Measurements from ENCODE around the gene PTPRM.

Gene PTPRM

GRCh38 chr18:7566567-7567473 is at the start of gene PTPRM:
Gene PTPRM (plus strand): TSS chr18:7567316. CDS start chr18:7567819, 503 bp downstream.
- no peak for DNase-seq

GRCh38 chr18:7517852-7518251 is 49.3 kb upstream of the PTPRM start:
- DNase-seq = no peak

DNA sequence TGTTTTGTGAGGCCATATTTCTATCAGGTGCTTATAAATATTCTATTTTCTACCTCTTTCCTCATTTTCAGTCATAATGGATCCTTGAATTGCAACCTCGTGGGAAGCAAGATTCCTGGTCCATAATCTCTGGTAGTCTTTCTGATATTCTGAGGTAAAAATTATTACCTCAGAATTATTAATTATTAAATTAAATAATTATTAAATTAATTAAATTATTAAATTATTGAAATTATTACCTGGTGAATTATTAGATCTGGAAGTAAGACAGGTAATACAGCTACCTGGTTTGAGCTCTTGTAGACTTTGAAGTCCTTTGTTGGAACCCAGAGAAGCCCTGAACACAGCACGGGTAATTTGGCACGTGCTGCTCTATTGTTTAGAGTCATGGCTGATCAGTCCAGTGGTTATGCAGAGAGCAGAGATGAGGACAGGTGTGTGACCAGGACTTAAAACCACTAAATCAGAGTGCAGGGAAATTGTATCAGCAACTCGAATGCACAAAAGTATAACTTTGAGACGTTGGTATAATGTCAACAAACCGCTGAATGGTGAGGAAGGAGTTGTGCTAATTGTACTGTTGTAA is 46.8 kb upstream of the PTPRM start:
- DNase-seq = no peak

- DNase-seq = no peak
Measured at GRCh38 chr18:7521226-7521856, 45.8 kb upstream of the PTPRM start.

GRCh38 chr18:7523772-7524171 is 43.3 kb upstream of the PTPRM start:
- DNase-seq = no peak

DNA sequence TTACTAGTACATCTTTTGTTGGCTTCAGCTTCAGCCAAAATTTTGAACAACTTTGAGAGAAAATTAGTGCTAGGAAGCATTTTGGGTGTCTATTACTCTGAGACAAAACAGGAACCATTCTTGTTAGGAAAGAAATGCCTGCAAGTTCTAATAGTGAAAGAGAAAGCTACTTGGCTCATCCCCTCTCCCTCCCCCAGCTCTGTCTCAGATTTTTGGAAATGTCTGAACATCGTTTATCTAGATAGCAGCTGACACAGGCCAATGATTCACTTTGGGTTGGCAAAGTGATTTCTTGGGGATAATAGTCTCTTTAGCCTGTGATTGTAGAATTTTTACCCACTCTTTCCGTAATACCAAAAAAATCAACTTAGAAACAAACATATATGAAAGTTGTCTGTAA is 42.3 kb upstream of the PTPRM start:
- no peak for DNase-seq

DNA sequence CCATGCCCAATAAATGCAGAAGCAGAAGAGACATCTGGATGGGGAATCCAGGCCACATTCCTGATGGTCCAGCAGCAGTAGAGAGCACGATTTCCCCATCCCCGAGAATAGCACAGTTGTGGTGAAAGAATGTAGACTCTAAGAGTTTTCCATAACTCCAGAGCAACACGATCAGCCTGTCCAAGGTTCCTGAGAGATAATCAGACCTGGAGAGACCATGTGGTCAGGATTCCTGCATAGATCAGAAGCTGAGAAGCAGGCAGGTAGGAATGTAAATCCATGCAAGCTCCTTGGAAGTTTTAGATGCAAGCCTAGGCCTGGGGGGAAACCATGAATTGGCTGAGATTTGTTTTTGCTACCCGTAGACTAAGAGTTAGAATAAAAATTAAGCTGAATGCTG is 34.2 kb upstream of the PTPRM start:
- DNase-seq = no peak

DNA sequence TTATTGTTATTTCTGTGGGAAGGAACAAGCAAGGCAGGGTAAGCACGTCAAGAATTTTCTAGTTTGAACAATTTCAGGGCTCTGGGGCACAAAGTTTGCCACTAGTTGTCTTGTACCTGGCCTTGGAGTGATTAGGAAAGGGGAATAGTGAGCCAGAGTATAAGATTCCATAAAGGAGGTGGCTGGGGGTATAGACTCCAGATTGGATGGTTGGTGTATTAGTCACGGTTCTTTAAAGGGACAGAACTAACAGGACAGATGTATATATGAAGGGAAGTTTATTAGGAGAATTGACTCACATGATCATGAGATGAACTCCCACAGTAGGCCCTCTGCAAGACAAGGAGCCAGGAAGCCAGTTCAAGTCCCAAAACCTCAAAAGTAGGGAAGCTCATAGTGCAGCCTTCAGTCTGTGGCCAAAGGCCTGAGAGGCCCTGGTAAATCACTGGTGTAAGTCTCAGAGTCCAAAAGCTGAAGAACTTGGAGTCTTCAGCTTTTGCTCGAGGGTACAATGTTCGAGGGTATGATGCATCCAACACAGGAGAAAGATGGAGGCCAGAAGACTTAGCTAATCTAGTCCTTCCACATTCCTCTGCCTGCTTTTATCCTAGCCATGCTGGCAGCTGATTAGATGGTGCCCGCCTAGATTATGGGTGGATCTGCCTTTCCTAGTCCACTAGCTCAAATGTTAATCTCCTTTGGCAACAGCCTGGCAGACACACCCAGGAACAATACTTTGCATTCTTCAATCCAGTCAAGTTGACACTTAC is 31.5 kb upstream of the PTPRM start:
- no peak for DNase-seq

DNA sequence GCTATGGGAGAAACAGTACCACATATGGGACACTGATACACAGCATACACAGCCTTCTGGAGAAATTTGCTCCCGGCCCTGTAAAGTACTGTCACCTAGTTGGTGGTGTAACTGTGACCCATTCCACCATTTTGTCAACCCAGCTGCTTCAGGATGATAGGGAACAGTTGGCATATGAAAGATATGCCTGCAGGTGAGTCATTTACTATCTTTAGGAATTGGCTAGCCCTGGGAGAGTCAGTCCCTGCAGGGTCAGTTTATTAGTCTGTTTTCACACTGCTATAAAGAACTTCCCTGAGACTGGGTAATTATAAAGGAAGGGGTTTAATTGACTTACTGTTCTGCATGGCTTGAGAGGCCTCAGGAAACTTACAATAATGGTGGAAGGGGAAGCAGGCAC is 30.0 kb upstream of the PTPRM start:
- DNase-seq = no peak

GRCh38 chr18:7541835-7542234 is 25.3 kb upstream of the PTPRM start:
- no peak for DNase-seq

DNA sequence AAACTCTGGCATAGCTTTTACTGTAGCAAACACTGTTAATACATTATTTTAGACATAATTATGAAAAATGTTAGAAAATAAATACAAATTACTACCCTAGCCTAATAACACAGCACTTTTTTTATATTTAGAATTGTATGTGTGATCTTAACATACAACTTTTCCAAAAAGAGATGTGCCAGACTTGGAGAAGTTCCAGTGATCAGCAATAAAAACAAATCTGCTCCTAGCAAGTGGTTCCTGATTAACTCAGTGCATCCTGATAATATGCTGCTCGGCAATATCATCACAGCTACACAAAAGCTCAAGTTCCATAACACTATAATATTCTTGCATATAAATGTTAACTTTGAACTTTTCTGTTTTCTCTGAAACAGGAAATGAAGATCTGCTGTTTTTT is 22.4 kb upstream of the PTPRM start:
- no peak for DNase-seq

DNA sequence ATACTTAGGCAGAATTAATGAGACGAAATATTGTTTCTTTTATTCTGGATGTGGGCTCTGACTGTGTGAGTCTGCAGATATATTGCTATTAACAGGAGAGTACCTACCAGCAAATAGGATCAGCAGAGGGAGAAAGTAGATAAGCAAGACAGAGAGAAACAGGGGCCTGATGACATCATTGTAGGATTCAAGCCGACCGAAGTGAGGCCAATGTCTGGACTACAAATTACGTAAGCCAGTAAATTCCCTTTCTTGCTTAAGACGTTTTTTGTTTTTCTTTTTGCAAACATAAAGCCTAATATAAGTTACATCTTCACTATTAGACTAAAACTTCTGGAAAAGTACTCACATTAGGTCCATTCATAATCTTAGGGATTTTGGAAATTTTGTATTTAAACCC is 21.4 kb upstream of the PTPRM start:
- DNase-seq = no peak

DNA sequence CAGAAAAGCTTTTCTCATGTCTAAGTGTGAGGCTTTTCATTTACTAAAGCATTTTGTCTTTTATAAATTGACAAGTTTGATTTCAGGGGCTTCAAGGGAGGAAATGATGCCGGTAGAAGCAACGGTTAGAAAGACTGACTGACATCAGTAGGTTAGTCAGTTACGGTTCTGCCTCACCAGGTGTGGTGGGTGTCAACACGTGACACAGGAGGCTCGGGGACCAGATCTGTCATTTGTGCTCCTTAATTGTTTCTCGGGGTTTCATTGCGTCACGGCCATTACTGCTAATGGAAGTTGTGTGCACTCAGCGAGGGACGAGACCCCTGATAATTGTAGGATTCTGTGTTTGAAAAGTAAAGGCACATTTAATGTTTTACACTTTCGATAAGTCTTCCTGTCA is 18.9 kb upstream of the PTPRM start:
- DNase-seq = no peak

DNA sequence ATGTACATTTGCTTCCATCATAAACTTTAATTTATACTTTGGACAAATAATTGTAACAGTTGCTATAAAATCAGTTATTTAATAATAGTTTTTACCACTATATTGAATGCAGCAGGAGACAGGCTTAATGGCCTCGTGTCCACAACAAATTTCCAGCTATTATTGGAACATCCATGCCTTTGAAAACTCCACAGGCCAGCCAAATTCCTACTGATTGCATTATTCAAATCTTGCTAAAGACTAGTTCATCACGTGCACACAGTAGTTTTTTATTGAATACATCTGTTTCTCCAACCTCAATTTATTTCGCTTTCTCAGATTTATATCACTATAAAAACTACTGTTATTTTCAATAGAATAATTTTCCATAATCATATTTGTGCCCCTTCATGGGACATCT is 18.4 kb upstream of the PTPRM start:
- DNase-seq = no peak

GRCh38 chr18:7557973-7558372 is 9.1 kb upstream of the PTPRM start:
- DNase-seq = no peak

DNA sequence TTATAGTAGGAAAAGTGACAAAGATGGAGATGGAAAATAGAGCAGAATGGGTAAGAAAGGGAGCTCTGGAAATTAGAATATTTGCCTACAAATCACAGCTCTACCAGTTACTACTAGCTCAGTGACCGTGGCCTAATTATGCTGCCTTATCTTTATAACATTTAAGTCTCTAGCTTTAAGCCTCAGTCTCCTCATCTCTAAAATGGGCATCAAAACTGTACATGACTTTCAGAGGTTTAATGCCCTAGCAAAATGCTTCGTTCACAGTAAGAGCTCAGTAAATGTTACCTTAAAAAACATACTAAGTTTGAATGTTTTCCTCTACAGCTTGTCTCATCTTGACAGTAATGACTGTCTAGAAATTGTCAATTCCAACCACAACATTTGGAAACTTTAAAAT is 8.3 kb upstream of the PTPRM start:
- no peak for DNase-seq

- DNase-seq = no peak
Measured at GRCh38 chr18:7559709-7560319, 7.3 kb upstream of the PTPRM start.

DNA sequence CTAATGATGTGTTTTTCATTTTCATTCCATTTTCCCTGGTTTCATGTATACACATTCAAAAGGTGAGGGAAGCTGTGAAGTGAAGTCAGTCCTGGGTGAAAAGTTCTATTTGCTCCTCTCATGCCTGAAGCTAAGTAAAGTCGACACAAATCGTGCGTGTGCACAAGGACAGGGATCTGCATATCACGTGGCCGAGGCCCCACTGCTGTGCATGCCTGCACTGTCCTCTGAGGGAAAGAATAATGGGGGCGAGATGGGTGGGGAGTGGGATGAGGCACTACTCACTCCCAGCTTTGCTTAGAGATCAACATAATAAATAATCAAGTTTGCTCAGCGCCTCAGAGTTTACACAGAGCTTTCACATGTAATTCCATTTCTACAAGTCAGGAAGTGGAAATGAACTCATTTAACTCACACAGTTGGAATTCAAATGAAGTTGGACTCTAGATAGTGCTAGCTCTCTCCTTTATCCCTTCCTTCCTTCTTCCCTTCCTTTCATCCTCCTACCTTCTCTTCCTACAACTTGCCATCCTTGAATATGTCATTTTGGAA is 5.1 kb upstream of the PTPRM start:
- DNase-seq = no peak

- DNase-seq = no peak
Measured at GRCh38 chr18:7562491-7562890, 4.6 kb upstream of the PTPRM start.

DNA sequence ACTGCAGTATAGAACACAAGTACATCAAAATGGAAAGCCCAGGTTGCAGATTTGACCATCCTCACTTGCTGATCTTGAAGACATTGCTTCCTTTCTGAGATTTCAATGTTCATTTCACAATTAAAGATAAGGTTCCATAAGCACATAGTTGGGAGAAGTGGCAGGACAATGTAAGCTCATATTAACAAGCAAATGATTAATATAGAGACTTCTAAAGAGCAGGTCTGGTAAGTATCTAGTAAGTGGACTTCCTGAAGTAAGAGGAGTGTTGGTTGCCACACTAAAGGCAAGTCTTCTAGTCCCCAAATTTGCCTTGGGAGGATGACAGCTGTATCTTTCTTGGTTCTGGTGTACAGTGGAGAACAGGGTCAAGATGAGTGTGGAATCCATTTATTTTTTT is 1.4 kb upstream of the PTPRM start:
- DNase-seq = no peak

GRCh38 chr18:7566244-7566566 is 911 bp upstream of the PTPRM start:
- no peak for DNase-seq

DNA sequence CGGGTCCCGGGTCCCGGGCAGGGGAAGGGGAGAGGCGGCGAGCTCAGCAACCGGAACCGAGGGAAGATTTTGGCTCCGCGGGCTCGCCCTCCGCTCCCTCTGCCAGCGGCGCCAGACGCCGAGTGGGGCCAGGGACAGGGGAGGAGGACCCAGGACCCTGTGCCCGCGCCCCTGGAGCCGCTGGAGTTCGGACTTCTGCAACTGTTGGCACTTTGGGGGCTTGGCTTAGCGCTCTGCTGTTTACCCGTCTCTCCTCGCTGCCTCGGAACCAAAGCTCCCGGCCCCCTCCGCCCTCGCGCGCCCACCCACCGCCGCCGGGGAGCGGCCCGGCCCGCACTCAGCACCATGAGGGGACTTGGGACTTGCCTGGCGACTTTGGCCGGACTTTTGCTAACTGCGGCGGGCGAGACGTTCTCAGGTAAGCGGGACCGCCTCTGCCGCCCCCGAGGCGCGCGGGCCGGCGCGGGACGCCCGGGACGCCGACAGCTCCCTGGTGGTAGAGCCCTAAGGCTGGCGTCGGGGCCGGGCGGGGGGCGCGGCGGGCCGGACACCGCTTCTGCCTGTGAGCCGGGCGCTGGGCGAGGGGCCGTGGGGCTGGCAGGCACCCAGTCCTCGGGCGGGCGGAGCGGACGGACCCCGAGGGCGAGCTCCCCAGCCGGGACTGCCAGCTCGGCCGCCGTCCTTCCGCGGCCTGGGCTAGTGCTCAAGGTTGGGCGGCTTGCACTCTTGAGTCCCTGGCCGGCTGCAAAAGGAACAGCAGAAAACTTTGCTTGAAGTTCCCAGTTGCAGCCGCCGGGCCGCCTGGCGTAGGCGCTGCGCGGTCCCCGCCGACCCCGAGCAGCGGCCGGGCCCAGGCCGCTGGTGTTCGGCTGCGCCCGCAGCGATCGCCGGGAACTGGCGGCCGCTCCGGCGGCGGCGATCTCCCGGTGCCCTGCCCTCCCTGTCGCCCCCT is 634 bp downstream of the PTPRM start:
- no peak for DNase-seq

Measured in DMS153 (cell line).